H1 (cell line): Measurements from ENCODE around the gene IRF3. TPM values are rescaled to one million over a fixed set of nuclear protein-coding genes. Genes with fewer than 3 reads are reported as not detected.

Source experiments
- CTCF ChIA-PET: fragments of 300-600 bp; sonication (Branson Sonifier 250); formaldehyde crosslinking; loops from one replicate; lab custom pipeline; 2021; ENCODE audit not compliant: partially characterized antibody; lab: Charles Lee
- POLR2A ChIA-PET: fragments of 300-600 bp; sonication (Branson Sonifier 250); formaldehyde crosslinking; loops from one replicate; lab custom pipeline; 2021; ENCODE audit warnings: inconsistent platforms; ENCODE audit not compliant: partially characterized antibody; lab: Charles Lee
- DNase-seq, 2 experiments: peaks; one replicate each; pipeline versions ENCODE4 v3.0.0 to v3.0.0-alpha.2; 2010 to 2022; ENCODE audit warnings: low spot score in 2 of 2, low read depth in 1 of 2, mixed read lengths in 1 of 2
- FAIRE-seq: peaks from 2 replicates; lab custom pipeline; 2011; peaks lifted over from hg19 to GRCh38; lab: Jason Lieb, UNC
- H2AFZ ChIP-seq: 2 replicates; pipeline ENCODE4 v1.8.1; 2012; ENCODE audit warnings: low read length, inconsistent platforms
- H2AK5ac ChIP-seq: 2 replicates; pipeline ENCODE4 v1.6.1; 2013; ENCODE audit warnings: low read depth, low read length
- H2BK120ac ChIP-seq: replicated peaks from 2 replicates; pipeline ENCODE3; 2013; ENCODE audit warnings: low read depth, low read length, inconsistent platforms
- H2BK12ac ChIP-seq: 2 replicates; pipeline ENCODE4 v1.6.1; 2013; ENCODE audit warnings: low read depth, low read length
- H2BK15ac ChIP-seq: 2 replicates; pipeline ENCODE4 v1.6.1; 2013; ENCODE audit warnings: low read length
- H2BK20ac ChIP-seq: 2 replicates; pipeline ENCODE4 v1.6.1; 2013; ENCODE audit warnings: low read length
- H2BK5ac ChIP-seq: 2 replicates; pipeline ENCODE4 v1.6.1; 2013; ENCODE audit warnings: low read depth, low read length
- H3K14ac ChIP-seq: 2 replicates; pipeline ENCODE4 v1.6.1; 2013; ENCODE audit warnings: inconsistent platforms; ENCODE audit not compliant: insufficient read length
- H3K18ac ChIP-seq: 2 replicates; pipeline ENCODE4 v1.6.1; 2013; ENCODE audit warnings: low read length; ENCODE audit errors: extremely low read depth
- H3K23ac ChIP-seq: 2 replicates; pipeline ENCODE4 v1.6.1; 2013; ENCODE audit warnings: inconsistent platforms; ENCODE audit not compliant: insufficient read length
- H3K23me2 ChIP-seq: 2 replicates; pipeline ENCODE4 v1.6.1; 2013; ENCODE audit warnings: low read depth, low read length
- H3K27ac ChIP-seq: 2 replicates; pipeline ENCODE4 v1.6.1; 2011; ENCODE audit warnings: low read depth, low read length, inconsistent platforms
- H3K27me3 ChIP-seq, 4 experiments: replicated peaks in 1 of 4; 1 replicate in 1 of 4; 2 replicates in 3 of 4; pipeline versions ENCODE4 v1.6.1 to v1.8.1; 2011 to 2013; ENCODE audit warnings: low read length in 3 of 4, mild to moderate bottlenecking in 3 of 4, inconsistent platforms in 2 of 4, mixed read lengths in 2 of 4, moderate library complexity in 1 of 4; ENCODE audit not compliant: control insufficient read depth in 3 of 4, insufficient read depth in 3 of 4; ENCODE audit errors: extremely low read depth in 1 of 4
- H3K36me3 ChIP-seq, 4 experiments: 2 replicates each; pipeline versions ENCODE4 v1.6.1 to v1.8.1; 2011 to 2013; ENCODE audit warnings: mild to moderate bottlenecking in 4 of 4, low read length in 3 of 4, moderate library complexity in 2 of 4, control low read depth in 1 of 4, inconsistent platforms in 1 of 4; ENCODE audit not compliant: insufficient read depth in 4 of 4, control insufficient read depth in 2 of 4
- H3K4ac ChIP-seq: replicated peaks from 2 replicates; pipeline ENCODE3; 2013; ENCODE audit warnings: low read length, low read depth, mixed read lengths, inconsistent platforms; ENCODE audit not compliant: insufficient read length
- H3K4me1 ChIP-seq, 4 experiments: replicated peaks in 1 of 4; 1 replicate in 1 of 4; 2 replicates in 3 of 4; pipeline versions ENCODE4 v1.6.1 to v1.8.1; 2011 to 2013; ENCODE audit warnings: low read length in 3 of 4, inconsistent platforms in 2 of 4, mixed read lengths in 1 of 4; ENCODE audit not compliant: insufficient read depth in 4 of 4, control insufficient read depth in 3 of 4
- H3K4me2 ChIP-seq, 2 experiments: 2 replicates each; pipeline versions ENCODE4 v1.6.1 to v1.8.1; 2011 to 2013; ENCODE audit warnings: low read depth in 2 of 2, low read length in 2 of 2, control low read depth in 1 of 2, inconsistent platforms in 1 of 2, mild to moderate bottlenecking in 1 of 2; ENCODE audit not compliant: insufficient read depth in 1 of 2
- H3K4me3 ChIP-seq, 4 experiments: fragments of 200-600, 300-600 bp in 1 of 4; sonication (generic), shearing (Covaris generic), sonication (Bioruptor Twin) in 1 of 4; 2 replicates each; pipeline versions ENCODE4 v1.5.1 to v1.8.1; 2011 to 2016; ENCODE audit warnings: low read length in 4 of 4, low read depth in 3 of 4, control low read depth in 2 of 4, inconsistent platforms in 2 of 4, mild to moderate bottlenecking in 2 of 4, mixed read lengths in 1 of 4, moderate library complexity in 1 of 4; ENCODE audit not compliant: insufficient read depth in 2 of 4; ENCODE audit errors: extremely low read depth in 1 of 4
- H3K56ac ChIP-seq: replicated peaks from 2 replicates; pipeline ENCODE3; 2013; ENCODE audit warnings: low read depth, mild to moderate bottlenecking, mixed read lengths, low read length, inconsistent platforms; ENCODE audit not compliant: insufficient read length
- H3K79me1 ChIP-seq: 2 replicates; pipeline ENCODE4 v1.6.1; 2013; ENCODE audit warnings: low read depth, low read length, control low read depth
- H3K79me2 ChIP-seq, 2 experiments: 2 replicates each; pipeline versions ENCODE4 v1.6.1 to v1.8.1; 2012 to 2013; ENCODE audit warnings: low read length in 2 of 2, mild to moderate bottlenecking in 2 of 2, inconsistent platforms in 1 of 2; ENCODE audit not compliant: insufficient read depth in 2 of 2, control insufficient read depth in 1 of 2
- H3K9ac ChIP-seq, 4 experiments: replicated peaks in 1 of 4; 1 replicate in 1 of 4; 2 replicates in 3 of 4; pipeline versions ENCODE4 v1.6.1 to v1.8.1; 2011 to 2013; ENCODE audit warnings: low read depth in 3 of 4, low read length in 3 of 4, control low read depth in 2 of 4, mild to moderate bottlenecking in 2 of 4, moderate library complexity in 2 of 4, inconsistent platforms in 1 of 4; ENCODE audit errors: extremely low read depth in 1 of 4
- H3K9me3 ChIP-seq, 2 experiments: 2 replicates each; pipeline versions ENCODE4 v1.6.1 to v1.8.1; 2012 to 2013; ENCODE audit warnings: mild to moderate bottlenecking in 2 of 2, moderate library complexity in 2 of 2, control low read depth in 1 of 2, inconsistent platforms in 1 of 2, low read depth in 1 of 2, low read length in 1 of 2, mixed read lengths in 1 of 2; ENCODE audit not compliant: insufficient read depth in 2 of 2
- H4K20me1 ChIP-seq, 2 experiments: replicated peaks in 1 of 2; 2 replicates each; pipeline versions ENCODE3 to v1.8.1; 2011 to 2013; ENCODE audit warnings: inconsistent platforms in 2 of 2, low read length in 2 of 2, mild to moderate bottlenecking in 1 of 2; ENCODE audit not compliant: insufficient read depth in 2 of 2, control insufficient read depth in 1 of 2
- H4K5ac ChIP-seq: 2 replicates; pipeline ENCODE4 v1.6.1; 2013; ENCODE audit warnings: low read length, low read depth, mixed read lengths, inconsistent platforms; ENCODE audit not compliant: insufficient read length
- H4K8ac ChIP-seq: 2 replicates; pipeline ENCODE4 v1.8.0; 2013; ENCODE audit warnings: mild to moderate bottlenecking, moderate library complexity, low read length, inconsistent platforms; ENCODE audit not compliant: insufficient read depth; ENCODE audit errors: extremely low read depth
- H4K91ac ChIP-seq: replicated peaks from 2 replicates; pipeline ENCODE3; 2013; ENCODE audit warnings: low read length, mixed read lengths, inconsistent platforms; ENCODE audit not compliant: insufficient read length
- CBX8 ChIP-seq: fragments of 300-800, 300-1000 bp; sonication (generic); IDR thresholded peaks from 2 replicates; pipeline ENCODE4 v1.7.1; 2016; ENCODE audit warnings: low read depth, low read length, borderline replicate concordance
- CHD2 ChIP-seq: IDR thresholded peaks from 2 replicates; pipeline ENCODE4 v1.6.1; 2012; ENCODE audit warnings: low read length, improper control_type of control experiment
- E2F6 ChIP-seq: IDR thresholded peaks from 2 replicates; pipeline ENCODE4 v1.6.1; 2012; ENCODE audit warnings: inconsistent platforms
- MAFK ChIP-seq: IDR thresholded peaks from 2 replicates; pipeline ENCODE4 v1.6.1; 2012; ENCODE audit warnings: low read depth, mild to moderate bottlenecking, improper control_type of control experiment, low read length
- NANOG ChIP-seq: IDR thresholded peaks from 2 replicates; pipeline ENCODE4 v1.6.1; 2011; ENCODE audit warnings: low read length, low read depth, mild to moderate bottlenecking, inconsistent platforms; ENCODE audit not compliant: insufficient read depth, poor library complexity, severe bottlenecking
- SIRT6 ChIP-seq: IDR thresholded peaks from one replicate; pipeline ENCODE4 v1.7.1; 2012; ENCODE audit warnings: low read length, inconsistent platforms
- WGBS, 2 experiments: shearing (Covaris generic) in 1 of 2; methylation state at CpG; one replicate each; pipeline versions ENCODE4 v1.1.6 to v1.1.7; 2013 to 2015; ENCODE audit warnings: low lambda C conversion rate in 2 of 2, mixed read lengths in 2 of 2, inconsistent platforms in 1 of 2, low coverage in 1 of 2, missing lambda C conversion rate in 1 of 2; ENCODE audit not compliant: insufficient replicate concordance in 2 of 2, insufficient coverage in 1 of 2, insufficient read length in 1 of 2; ENCODE audit errors: extremely low coverage in 1 of 2, missing lambda C conversion rate in 1 of 2; 5-methylcytosine and 5-hydroxymethylcytosine counted together
- polyA plus RNA-seq, 7 experiments: library from polyadenylated mRNA; depleted of rRNA in 3 of 7; stranded (reverse) in 5 of 7; unstranded in 2 of 7; fragments of >200 nt in 5 of 7; fragments of 200-250 nt in 2 of 7; gene quantifications; 1 replicate in 5 of 7; 2 replicates in 1 of 7; 4 replicates in 1 of 7; pipeline versions ENCODE4 v1.2.1 to v1.2.3, GENCODE V29; 2011 to 2013; ENCODE audit warnings: missing spikeins in 2 of 7, mixed read lengths in 2 of 7
- total RNA-seq: library from RNA; stranded (reverse); fragmentation: NEBNext Ultra II Directional; extraction: Animal tissue kit (Norgen Biotek cat#: 25700); gene quantifications from 2 replicates; pipeline ENCODE4 v1.2.1, GENCODE V29; 2021

The IRF3 gene
- total and polyA plus RNA-seq, 2 of the 8 experiments (the other 6 are each of a cell fraction or from before 2014, with no cell fraction given): 103 to 114 TPM

- no peak overlapping the region for H2BK15ac ChIP-seq
- peaks cover 5 to 38% (median 16%) of the 10 kb centered on the region in 4 experiments; a peak in 7 of 8 replicates for H3K36me3 ChIP-seq
- H4K5ac ChIP-seq: no peak overlapping the region
- TF ChIP-seq NANOG: no peak
- no peak for TF ChIP-seq SIRT6
- no peak for TF ChIP-seq CHD2
- no peak for TF ChIP-seq MAFK
- no peak for TF ChIP-seq CBX8
- TF ChIP-seq E2F6: no peak
- no peak overlapping the region for H2BK5ac ChIP-seq
- H4K20me1 ChIP-seq: peaks cover 3 to 12% of the 10 kb centered on the region in 2 experiments
- ChIA-PET POLR2A (interaction anchor here (0.7 to 50.7 kb wide), 7 partner anchors 10 to 51 kb away, joined by 3 to 840 read pairs (median 4); partner anchors contain the start of genes PRMT1, PRR12 and RRAS), CTCF (interaction anchor here (0.6 to 1.5 kb wide), 3 partner anchors 36 to 55 kb away, joined by 3 read pairs; no protein-coding TSS in a partner anchor)
- H3K18ac ChIP-seq: no peak overlapping the region
- H2BK120ac ChIP-seq: no peak overlapping the region
- H3K9me3 ChIP-seq: no peaks in the 10 kb centered on the region
- H3K4me3 ChIP-seq: no peak overlapping the region
- no peak overlapping the region for H3K9ac ChIP-seq
- H3K79me2 ChIP-seq: no peaks in the 10 kb centered on the region
- H3K23me2 ChIP-seq: no peaks in the 10 kb centered on the region
- no peaks in the 10 kb centered on the region; the same call in 1 of the 2 replicates for H3K79me1 ChIP-seq
- H4K8ac ChIP-seq: peak overlapping the region; percentile 57; the same call in 1 of the 2 replicates
- no peak overlapping the region for H2AFZ ChIP-seq
- no peaks in the 10 kb centered on the region for H3K4me1 ChIP-seq
- H3K27me3 ChIP-seq: no peaks in the 10 kb centered on the region
- H3K56ac ChIP-seq: no peak overlapping the region
- no peak overlapping the region for H3K4ac ChIP-seq
- no peak overlapping the region for H2BK12ac ChIP-seq
- WGBS, 2 experiments: 95% methylated on average over 17 of the region's 27 CpGs; no CpG with 5 or more reads in 1 of the 2 experiments
- no peak overlapping the region for H2AK5ac ChIP-seq
- H3K4me2 ChIP-seq: no peak overlapping the region
- no peak overlapping the region for H3K23ac ChIP-seq
- no peak overlapping the region for H3K27ac ChIP-seq
- FAIRE-seq (no peak), DNase-seq (no peak)
- no peak overlapping the region for H2BK20ac ChIP-seq
- H3K14ac ChIP-seq: no peak overlapping the region
- H4K91ac ChIP-seq: no peak overlapping the region
These were observed 40.4 kb downstream of the IRF3 start for GRCh38 chr19:49624967-49625910.
